HEK293 (cell line): ENCODE data around the gene SNTB2.

Experiments
- CTCF ChIP-seq: fragments of 450-650 bp; formaldehyde crosslinking; IDR thresholded peaks from 2 replicates; pipeline ENCODE4 v1.5.1; 2016; ENCODE audit warnings: missing biosample characterization, missing genetic modification characterization
- TCF7L2 ChIP-seq: IDR thresholded peaks from 2 replicates; pipeline ENCODE4 v1.6.1; 2011; ENCODE audit warnings: low read depth, mild to moderate bottlenecking, inconsistent platforms, low read length, moderate library complexity, borderline replicate concordance
- ZNF19 ChIP-seq: fragments of 450-650 bp; formaldehyde crosslinking; IDR thresholded peaks from 2 replicates; pipeline ENCODE4; 2016; ENCODE audit warnings: missing biosample characterization, missing genetic modification characterization, low read depth
- ZNF777 ChIP-seq: fragments of 450-650 bp; formaldehyde crosslinking; IDR thresholded peaks from 2 replicates; pipeline ENCODE4 v1.5.1; 2017; ENCODE audit warnings: missing biosample characterization, missing genetic modification characterization, borderline replicate concordance
- ZNF830 ChIP-seq: fragments of 450-650 bp; IDR thresholded peaks from 2 replicates; pipeline ENCODE4 v1.5.0; 2018; ENCODE audit warnings: missing biosample characterization, missing genetic modification characterization, low read depth, mild to moderate bottlenecking, moderate library complexity
- ZNF837 ChIP-seq: fragments of 450-650 bp; formaldehyde crosslinking; IDR thresholded peaks from 2 replicates; pipeline ENCODE4 v1.5.1; 2016; ENCODE audit warnings: missing biosample characterization, missing genetic modification characterization

- no peak for TF ChIP-seq TCF7L2
- TF ChIP-seq CTCF (tag by site-specific recombination), result peak; percentile 82
- TF ChIP-seq ZNF777 (tag by site-specific recombination), result no peak
- TF ChIP-seq ZNF19 (tag by site-specific recombination), result no peak
- no peak for TF ChIP-seq ZNF830
- TF ChIP-seq ZNF837 (tag by site-specific recombination), result no peak
Observed at GRCh38 chr16:69330286-69331109, 143.5 kb downstream of the SNTB2 start, which contains the start of gene PDF.
